Measurements from ENCODE around the gene ATP6V0E1. TPM values are rescaled to one million over a fixed set of nuclear protein-coding genes. Genes with fewer than 3 reads are reported as not detected.

ATP6V0E1 gene
- total and polyA plus RNA-seq, 2 of the 8 experiments (the other 6 are each of a cell fraction or from before 2014, with no cell fraction given): 108 to 134 TPM

DNA sequence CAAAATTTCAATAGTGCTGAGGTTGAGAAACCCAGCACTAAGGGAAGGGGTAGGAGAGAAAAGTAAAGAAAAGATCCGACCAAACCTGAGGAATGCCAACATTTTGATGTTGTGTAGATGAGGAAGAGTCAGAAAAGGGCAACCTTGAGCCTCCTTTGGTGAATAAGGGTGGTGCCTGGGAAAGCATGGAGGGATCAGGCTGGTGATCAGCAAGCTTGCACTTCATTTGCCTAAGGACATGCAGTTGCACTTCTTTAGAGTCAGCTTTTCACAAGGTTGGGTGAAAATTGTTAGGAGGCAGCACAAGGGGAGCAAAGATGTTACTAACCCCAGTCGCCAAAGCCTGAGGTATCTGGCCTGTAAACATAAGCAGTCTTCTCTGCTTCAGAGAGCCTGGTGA is 20.4 kb downstream of the ATP6V0E1 start:
- Histone ChIP-seq H3K27ac (ENCODE audit: low read depth, low read length) (no peak overlapping the region), H4K5ac (ENCODE audit: insufficient read length, low read depth, low read length) (no peak overlapping the region), H3K79me1 (ENCODE audit: low read depth, low read length) (peaks cover 9% of the 10 kb centered on the region), H2BK20ac (ENCODE audit: low read length) (no peak overlapping the region), H2AFZ (ENCODE audit: low read length) (no peak overlapping the region), H3K18ac (ENCODE audit: extremely low read depth, low read length) (no peak overlapping the region), H2BK5ac (ENCODE audit: low read depth, low read length) (no peak overlapping the region), H3K9ac (replicated peaks in 1 of 4; ENCODE audit: extremely low read depth in 1 of 4, low read depth in 3 of 4, low read length in 3 of 4) (no peak overlapping the region; a peak in 1 of 7 replicates), H3K4me3 (ENCODE audit: extremely low read depth in 1 of 4, insufficient read depth in 2 of 4, low read depth in 3 of 4, low read length in 4 of 4) (no peak overlapping the region), H3K36me3 (ENCODE audit: control insufficient read depth in 2 of 4, insufficient read depth in 4 of 4, low read length in 3 of 4) (no peaks in the 10 kb centered on the region), H3K14ac (ENCODE audit: insufficient read length) (no peak overlapping the region), H3K79me2 (ENCODE audit: control insufficient read depth in 1 of 2, insufficient read depth in 2 of 2, low read length in 2 of 2) (peaks cover 6 to 75% of the 10 kb centered on the region in 2 experiments; a peak in 3 of 4 replicates), H3K56ac (replicated peaks; ENCODE audit: insufficient read length, low read depth, low read length) (no peak overlapping the region), H3K9me3 (ENCODE audit: insufficient read depth in 2 of 2, low read depth in 1 of 2, low read length in 1 of 2) (no peaks in the 10 kb centered on the region), H3K4me1 (replicated peaks in 1 of 4; ENCODE audit: control insufficient read depth in 3 of 4, insufficient read depth in 4 of 4, low read length in 3 of 4) (0 out of 7 replicates have a peak, but pooled peaks cover 0 to 2% (median 0%) of the 10 kb centered on the region in 4 experiments), H3K4me2 (ENCODE audit: insufficient read depth in 1 of 2, low read depth in 2 of 2, low read length in 2 of 2) (no peak overlapping the region), H4K8ac (ENCODE audit: extremely low read depth, insufficient read depth, low read length) (no peak overlapping the region), H3K23ac (ENCODE audit: insufficient read length) (no peak overlapping the region), H2AK5ac (ENCODE audit: low read depth, low read length) (no peak overlapping the region), H3K4ac (replicated peaks; ENCODE audit: insufficient read length, low read depth, low read length) (no peak overlapping the region), H2BK15ac (ENCODE audit: low read length) (no peak overlapping the region), H3K27me3 (replicated peaks in 1 of 4; ENCODE audit: control insufficient read depth in 3 of 4, extremely low read depth in 1 of 4, insufficient read depth in 3 of 4, low read length in 3 of 4) (no peaks in the 10 kb centered on the region), H2BK12ac (ENCODE audit: low read depth, low read length) (no peak overlapping the region), H4K91ac (replicated peaks; ENCODE audit: insufficient read length, low read length) (no peak overlapping the region), H4K20me1 (replicated peaks in 1 of 2; ENCODE audit: control insufficient read depth in 1 of 2, insufficient read depth in 2 of 2, low read length in 2 of 2) (peaks cover 0 to 6% of the 10 kb centered on the region in 2 experiments), H2BK120ac (replicated peaks; ENCODE audit: low read depth, low read length) (no peak overlapping the region), H3K23me2 (ENCODE audit: low read depth, low read length) (no peaks in the 10 kb centered on the region)
- DNase-seq (ENCODE audit: low read depth in 1 of 2, low spot score in 2 of 2): no peak
- POLR2A ChIA-PET (ENCODE audit: partially characterized antibody): interaction anchor here (1.0 kb wide), 1 partner anchor 9 kb away, joined by 3 read pairs; no protein-coding TSS in a partner anchor
- WGBS, 2 experiments (ENCODE audit: extremely low coverage in 1 of 2, insufficient coverage in 1 of 2, insufficient read length in 1 of 2, insufficient replicate concordance in 2 of 2, low coverage in 1 of 2, low lambda C conversion rate in 2 of 2, missing lambda C conversion rate in 1 of 2): 81% methylated on average over 2 of the region's 2 CpGs; no CpG with 5 or more reads in 1 of the 2 experiments
- CTCF ChIA-PET (ENCODE audit: partially characterized antibody): interaction anchor here (0.6 to 0.8 kb wide), 4 partner anchors 10 to 693 kb away, joined by 3 to 8 read pairs (median 4); no protein-coding TSS in a partner anchor
- no peak for FAIRE-seq
- TF ChIP-seq, protein P1, sequence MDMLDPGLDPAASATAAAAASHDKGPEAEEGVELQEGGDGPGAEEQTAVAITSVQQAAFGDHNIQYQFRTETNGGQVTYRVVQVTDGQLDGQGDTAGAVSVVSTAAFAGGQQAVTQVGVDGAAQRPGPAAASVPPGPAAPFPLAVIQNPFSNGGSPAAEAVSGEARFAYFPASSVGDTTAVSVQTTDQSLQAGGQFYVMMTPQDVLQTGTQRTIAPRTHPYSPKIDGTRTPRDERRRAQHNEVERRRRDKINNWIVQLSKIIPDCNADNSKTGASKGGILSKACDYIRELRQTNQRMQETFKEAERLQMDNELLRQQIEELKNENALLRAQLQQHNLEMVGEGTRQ (IDR thresholded peaks at IDR 0.05; ENCODE audit: low read length): no peak
- TF ChIP-seq RXRA (IDR thresholded peaks at IDR 0.05; ENCODE audit: insufficient read depth, low read depth, low read length) (no peak), GABPA (IDR thresholded peaks at IDR 0.05; ENCODE audit: borderline replicate concordance, insufficient read depth, low read length) (no peak), BRCA1 (IDR thresholded peaks at IDR 0.05; ENCODE audit: low read depth, low read length) (no peak), POLR2AphosphoS5 (IDR thresholded peaks at IDR 0.05; ENCODE audit: low read depth, low read length) (no peak), GTF2F1 (IDR thresholded peaks at IDR 0.05; ENCODE audit: borderline replicate concordance, low read depth, low read length) (no peak), EGR1 (IDR thresholded peaks at IDR 0.05; ENCODE audit: borderline replicate concordance, low read depth, low read length) (no peak), SIX5 (IDR thresholded peaks at IDR 0.05; ENCODE audit: low read depth, low read length) (no peak), NRF1 (IDR thresholded peaks at IDR 0.05; ENCODE audit: low read depth, low read length) (no peak), HDAC6 (IDR thresholded peaks at IDR 0.05; ENCODE audit: low read depth, low read length) (no peak), TBP (IDR thresholded peaks at IDR 0.05; ENCODE audit: low read depth, low read length) (no peak), BCL11A (IDR thresholded peaks at IDR 0.05; ENCODE audit: low read depth in 2 of 2, low read length in 2 of 2) (no peak), SUZ12 (IDR thresholded peaks at IDR 0.05; ENCODE audit: low read length) (no peak)
